GM19438 (cell line): Measurements from ENCODE around the gene CHP2.
"Not testable (repeated sequence)": the region's sequence is repeated elsewhere in the genome, so short reads cannot be mapped to it uniquely, and the experiment has no call there.

Source experiments
- ATAC-seq: cut with Tn5 transposase; IDR thresholded peaks from one replicate; pipeline ENCODE4 v1.9.1; 2021; ENCODE audit warnings: low read depth; ENCODE audit not compliant: unreplicated experiment

CHP2 gene

DNA sequence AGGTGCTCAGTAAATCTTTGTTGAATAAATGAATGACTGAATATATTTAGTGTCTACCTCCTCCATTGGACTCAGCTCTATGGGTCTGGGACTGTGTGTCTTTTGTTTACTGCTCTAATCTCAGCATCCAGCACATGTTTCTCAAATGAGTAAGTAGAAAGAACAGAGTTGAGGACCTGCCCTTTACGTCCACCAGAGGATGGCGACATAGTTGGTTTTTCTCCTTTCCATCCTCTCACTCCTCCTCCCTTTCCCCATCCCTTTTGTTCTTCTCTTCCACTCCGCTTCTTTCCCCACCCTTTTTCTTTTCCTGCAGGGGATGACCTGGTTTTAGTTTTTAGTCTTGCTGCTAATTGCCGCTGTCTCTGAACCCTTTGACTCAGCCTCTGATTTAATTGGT lies 12.1 kb upstream of the CHP2 start:
- ATAC-seq: no peak

DNA sequence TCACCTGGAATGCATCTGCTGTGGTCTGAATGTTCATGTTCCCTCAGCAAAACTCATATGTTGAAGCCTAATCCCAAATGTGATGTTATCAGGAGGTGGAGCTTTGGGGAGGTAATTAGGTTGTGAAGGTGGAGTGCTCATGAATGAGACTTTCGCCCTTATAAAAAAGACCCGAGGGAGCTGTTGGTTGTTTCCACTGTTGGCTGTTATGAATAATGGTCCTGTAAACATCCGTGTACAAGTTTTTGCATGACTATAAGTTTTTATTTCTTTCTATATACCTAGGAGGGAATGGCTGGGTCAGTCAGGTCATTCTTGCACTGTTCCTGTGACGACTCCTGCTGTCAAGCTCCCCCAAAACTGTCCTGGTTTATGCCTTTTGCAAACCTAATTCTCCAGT lies 9.6 kb upstream of the CHP2 start:
- ATAC-seq: no peak

DNA sequence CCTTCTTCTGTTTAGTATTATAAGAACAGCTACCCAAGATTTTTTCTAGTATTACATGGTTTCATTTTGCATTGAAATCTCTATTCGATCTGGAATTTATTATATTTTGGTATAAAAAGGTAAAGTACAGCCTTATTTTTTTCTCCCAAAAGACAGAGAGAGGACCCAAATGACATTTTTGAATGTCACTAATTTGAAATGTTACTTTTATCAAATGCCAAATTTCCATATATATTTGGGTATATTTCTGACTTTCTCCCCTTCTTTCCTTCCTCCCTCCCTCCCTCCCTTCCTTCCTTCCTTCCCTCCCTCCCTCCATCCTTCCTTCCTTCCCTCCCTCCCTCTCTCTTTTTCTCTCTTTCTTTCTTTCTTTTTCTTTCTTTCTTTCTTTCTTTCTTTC lies 6.2 kb upstream of the CHP2 start:
- no peak for ATAC-seq

DNA sequence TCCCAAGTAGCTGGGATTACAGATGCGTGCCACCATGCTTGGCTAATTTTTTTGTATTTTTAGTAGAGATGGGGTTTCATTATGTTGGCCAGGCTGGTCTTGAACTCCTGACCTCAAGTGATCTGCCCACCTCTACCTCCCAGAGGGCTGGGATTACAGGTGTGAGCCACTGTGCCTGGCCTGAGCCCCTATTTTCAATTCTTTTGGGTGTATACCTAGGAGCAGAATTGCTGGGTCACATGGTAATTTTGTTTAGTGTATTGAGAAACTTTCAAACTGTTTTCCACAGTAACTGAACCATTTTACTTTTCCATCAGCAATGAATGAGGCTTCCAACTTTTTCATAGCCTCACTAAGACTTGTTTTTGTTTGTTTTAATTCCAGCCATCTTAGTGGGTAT lies 3.8 kb upstream of the CHP2 start:
- ATAC-seq: not testable (repeated sequence)

DNA sequence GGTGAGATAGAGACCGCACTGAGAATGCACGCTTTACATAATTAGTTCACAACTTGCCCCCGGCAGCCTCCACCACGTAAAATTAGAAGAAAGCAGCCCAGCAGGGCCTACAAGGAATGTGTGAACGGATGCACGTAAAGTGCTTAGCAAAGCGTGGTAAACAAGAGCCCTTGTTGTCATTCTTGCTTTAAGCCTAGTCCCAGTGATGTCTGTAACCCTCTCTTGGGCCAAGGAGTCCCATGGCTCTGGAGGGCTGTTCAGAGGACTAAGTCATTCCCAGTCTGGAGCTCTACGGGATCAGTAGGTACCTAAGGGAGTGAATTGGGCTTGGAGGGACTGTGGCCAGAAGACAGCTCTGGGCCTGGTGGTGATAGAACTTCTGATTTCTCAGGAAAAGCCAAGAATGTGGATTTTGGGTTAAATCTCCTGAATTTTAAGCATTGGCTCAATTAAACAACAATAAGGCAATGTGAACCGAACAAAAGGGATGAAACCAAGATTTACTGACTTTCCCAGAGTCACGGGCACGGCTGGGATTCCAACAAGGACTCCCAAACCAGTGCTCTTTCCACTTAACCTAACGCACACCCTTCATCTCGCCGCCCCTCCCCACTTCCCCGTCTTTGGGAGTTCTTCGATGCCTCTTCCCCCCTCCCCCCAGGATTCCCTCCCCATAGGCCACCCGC lies 775 bp upstream of the CHP2 start:
- ATAC-seq: no peak

DNA sequence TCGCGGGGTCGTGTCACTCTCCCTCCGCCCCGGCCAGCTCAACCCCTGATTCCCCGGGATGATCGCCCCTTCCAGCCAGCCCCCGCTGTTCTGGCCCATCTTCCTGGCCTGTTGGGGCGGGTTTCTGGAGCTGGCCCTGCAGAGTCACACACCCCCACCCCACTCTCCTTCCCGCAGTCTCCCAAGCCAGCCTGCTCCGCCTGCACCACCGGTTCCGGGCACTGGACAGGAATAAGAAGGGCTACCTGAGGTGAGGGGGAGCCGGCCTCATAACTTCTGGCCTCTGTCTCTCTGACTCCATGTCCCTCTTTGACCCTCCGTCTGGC lies 621 bp downstream of the CHP2 start:
- no peak for ATAC-seq

DNA sequence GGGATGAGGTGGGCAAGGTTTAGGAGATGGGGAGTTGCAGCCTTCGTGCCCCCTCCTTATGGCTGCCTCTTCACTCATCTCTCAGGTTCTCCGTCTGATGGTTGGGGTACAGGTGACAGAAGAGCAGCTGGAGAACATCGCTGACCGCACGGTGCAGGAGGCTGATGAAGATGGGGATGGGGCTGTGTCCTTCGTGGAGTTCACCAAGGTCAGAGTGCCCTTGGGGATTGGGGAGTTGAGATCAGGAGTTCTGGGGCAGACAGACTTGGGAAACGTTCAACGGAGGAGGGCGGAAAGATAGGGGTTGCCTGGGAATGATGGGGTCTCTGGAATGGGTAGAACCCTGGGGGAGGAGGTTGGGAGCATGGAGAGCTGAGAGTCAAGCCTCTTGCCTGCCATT lies 2.3 kb downstream of the CHP2 start:
- no peak for ATAC-seq

DNA sequence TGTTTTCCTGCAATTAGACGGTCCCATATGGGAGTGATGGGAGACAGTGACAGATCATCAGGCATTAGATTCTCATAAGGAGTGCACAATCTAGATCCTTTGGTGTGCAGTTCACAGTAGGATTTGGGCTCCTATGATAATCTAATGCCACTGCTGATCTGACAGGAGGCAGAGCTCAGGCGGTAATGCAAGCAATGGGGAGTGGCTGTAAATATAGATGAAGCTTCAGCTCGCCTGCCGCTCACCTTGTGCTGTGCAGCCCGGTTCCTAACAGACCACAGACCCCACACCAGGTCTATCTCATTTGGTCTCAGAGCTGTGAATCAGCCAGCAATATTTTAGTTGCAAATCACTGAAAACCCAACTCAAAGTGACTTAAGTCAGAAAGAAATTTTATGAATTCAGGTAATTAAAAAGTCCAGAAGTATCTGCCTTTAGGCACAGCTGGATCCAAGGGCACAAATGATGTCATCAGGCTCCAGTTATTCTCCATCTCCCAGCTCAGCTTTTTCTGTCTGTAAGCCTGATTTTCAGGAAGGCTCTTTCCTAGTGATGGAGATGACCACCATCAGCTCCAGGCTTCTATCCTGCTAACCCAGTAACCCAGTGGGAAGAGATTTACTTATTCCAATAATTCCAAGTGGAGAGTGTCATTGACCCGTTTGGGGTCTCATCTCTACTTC lies 3.3 kb downstream of the CHP2 start:
- no peak for ATAC-seq

DNA sequence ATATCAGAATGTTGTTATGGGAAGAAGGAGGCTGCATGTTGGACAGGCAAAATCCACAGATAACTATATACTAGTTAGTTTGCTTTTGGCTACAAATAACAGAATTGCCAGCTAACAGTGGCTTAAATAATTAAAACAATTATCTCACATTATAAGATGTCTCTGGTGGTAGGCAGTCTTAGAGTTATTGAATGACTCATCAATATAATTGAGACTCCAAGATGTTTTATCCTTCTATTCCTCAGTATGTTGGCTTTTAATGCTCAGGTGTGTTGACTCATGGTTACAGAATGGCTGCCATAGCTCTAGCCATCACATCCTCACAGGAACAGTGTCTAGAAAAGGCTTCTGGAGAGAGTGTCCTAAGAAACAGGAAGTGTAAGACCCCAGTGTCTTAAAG lies 11.1 kb downstream of the CHP2 start:
- no peak for ATAC-seq

DNA sequence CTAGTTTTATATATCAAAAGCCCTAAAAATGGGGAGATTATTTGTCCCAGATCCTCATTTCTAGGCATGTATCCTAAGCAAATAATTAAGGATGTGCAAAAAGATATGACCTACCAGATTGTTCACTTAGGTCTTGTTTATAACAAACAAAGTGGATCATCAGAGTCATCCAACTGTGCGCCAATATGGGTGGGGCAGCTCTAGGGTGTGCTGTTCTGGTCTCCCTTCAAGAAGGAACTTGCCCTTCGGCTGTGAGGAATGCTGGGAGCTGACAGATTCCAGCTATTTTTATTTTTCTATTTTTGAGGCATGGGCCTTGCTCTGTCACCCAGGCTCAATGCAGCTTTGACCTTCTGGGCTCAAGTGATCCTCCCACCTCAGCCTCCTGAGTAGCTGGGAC lies 13.8 kb downstream of the CHP2 start:
- ATAC-seq: no peak

DNA sequence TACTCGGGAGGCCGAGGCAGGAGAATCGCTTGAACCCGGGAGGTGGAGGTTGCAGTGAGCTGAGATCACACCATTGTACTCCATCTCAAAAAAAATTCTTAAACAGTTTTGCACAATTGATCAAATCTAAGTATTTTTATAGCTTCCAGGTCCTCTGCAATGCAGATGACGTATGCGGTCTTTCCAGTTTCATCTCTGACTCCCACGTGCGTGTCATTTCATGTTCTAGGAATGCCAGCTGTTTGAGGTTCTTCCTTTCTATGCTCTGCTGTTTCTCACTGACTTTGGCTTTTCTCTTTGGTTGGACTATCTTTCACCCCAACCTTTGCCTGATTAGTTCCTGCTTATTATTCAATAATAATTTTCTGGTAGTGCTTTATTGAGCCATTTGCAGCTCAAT lies 16.2 kb downstream of the CHP2 start:
- no peak for ATAC-seq

DNA sequence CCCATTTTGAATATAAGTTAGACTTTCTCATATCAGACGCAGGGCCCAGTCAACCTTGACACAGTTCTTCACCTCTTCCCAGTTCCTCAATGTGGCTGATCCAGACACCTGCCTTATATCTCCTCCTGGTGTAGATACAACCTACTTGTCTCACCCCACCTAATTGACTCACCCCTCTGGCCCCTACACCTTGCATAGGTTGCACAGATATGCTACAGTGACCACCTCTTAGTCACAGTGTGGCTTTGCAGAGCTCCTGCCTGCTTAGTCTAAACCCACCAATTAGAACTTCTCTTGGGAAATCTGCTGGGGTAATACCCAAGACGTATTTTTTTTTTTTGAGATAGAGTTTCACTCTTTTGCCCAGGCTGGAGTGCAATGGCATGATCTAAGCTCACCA lies 16.8 kb downstream of the CHP2 start:
- no peak for ATAC-seq

DNA sequence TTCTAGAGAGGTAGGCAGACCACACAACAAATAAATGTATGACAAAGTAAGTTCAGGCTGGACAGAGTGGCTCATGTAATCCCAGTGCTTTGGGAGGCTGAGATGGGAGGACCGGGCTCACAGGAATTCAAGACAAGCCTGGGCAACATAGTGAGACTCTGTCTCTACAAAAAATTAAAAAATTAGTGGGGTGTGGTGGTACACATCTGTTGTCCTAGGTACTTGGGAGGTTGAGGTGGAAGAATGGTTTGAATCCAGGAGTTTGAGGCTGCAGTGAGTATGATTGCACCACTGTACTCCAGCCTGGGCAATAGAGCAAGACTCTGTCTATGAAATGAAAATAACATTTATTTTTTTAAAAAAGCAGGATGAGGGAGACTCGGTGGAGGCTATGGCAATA lies 18.5 kb downstream of the CHP2 start:
- no peak for ATAC-seq

DNA sequence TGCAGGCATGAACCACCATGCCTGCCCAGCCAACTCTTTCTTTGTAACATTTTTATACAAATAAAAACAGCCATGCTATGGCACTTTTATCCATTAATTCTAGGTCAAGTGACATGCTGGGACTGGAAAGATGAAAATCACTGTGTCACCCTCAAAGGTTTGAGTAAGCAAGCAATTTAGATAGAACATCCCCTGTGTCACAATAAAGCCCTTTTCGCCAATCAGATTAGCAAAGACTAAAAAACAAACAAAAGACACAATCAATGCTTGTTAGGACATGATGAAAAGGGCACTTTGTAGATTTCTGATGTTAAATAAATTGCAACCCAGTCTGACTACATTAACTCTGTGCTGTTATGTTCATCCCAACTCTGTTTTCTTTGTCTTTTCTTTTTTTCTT lies 26.4 kb downstream of the CHP2 start:
- no peak for ATAC-seq

DNA sequence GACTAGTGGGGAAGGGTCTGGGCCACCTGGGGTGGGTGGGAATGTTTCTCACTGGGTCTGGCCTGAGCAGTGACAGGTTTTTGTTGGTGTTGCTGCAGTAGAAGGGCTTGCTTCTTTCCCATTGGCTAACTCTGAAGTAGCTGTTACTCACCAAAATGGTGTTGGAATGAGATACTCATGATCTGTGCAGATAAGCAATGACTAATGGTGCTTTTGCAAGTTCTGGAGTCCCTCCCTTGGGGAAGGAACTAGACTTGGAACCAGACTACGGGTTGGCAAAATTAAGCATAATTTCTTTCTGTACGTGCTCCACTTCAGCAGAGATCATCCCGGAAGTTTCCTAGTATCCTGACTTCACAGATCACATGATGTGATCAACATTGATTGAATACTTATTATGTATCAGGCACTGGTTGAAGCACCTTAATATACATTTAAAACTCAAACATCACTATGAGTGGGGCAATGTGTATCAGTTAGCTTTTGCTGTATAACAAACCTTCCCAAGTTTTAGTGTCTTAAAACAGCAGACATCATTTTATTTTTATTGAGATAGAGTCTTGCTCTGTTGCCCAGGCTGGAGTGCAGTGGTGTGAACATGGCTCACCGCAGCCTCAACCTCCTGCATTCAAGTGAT lies 30.1 kb downstream of the CHP2 start:
- ATAC-seq: no peak

DNA sequence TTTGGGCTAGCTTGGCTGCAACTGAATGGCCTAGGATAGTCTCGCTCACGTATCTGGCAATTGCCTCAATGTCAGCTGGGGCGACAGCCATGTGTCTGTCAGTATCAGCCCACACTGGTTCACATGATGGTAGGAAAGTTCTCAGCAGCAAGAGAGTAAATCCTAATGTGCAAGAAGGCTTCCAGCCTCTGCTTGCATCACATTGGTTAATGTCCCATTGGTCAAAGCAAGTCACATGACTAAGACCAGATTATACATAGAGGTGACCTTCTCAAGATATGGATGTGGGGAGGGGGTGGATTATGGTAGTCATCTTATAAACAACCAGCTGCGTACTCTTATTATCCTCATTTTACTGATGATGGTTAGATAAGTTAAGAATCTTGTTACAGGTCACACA lies 31.0 kb downstream of the CHP2 start:
- ATAC-seq: no peak

DNA sequence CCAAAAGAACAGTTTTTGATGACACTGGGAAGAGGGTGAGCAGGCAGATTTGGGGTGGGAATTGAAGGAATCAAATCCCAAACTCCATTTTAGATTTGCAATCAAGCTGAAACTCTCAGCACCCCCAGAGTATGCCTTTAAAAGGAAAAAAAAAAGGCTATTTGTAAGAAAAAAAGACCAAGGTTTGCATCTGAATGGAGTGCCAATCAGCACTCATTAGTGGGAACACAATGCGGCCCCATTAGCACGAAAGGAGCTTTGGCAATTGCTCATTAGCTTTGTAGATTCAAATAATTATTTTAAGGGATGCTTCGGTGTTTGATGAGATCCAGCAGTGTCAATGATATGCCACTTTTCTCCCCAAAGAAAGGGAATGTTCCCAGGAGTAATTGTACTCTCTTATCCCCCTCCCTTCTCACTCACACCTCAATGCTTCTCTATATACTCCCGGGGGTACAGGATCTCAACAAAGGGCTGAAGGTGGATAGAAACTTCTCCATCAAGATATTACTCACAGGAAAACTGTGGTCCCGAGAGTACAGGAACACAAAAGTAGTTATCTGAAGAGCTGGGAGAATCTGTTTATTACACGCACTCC lies 32.2 kb downstream of the CHP2 start:
- ATAC-seq: no peak

DNA sequence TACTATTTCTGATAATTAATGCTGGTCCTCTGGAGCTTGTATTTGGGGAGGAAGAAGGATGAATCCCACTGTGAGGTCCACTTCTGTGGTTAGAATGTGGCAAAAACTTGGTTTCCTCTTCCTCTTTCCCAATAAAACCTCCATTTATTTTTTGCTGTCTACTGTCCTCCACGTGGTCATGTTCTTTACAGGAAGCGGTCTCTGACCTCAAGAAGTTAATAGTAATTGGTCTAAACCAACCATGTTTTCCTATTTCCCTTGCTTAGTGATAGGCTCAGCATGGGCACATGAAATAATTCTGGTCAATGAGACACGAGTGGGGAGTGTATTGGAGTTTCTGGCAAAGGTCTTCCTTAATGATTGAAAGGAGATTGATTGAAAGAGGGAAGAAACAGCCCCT lies 33.9 kb downstream of the CHP2 start:
- ATAC-seq: no peak

DNA sequence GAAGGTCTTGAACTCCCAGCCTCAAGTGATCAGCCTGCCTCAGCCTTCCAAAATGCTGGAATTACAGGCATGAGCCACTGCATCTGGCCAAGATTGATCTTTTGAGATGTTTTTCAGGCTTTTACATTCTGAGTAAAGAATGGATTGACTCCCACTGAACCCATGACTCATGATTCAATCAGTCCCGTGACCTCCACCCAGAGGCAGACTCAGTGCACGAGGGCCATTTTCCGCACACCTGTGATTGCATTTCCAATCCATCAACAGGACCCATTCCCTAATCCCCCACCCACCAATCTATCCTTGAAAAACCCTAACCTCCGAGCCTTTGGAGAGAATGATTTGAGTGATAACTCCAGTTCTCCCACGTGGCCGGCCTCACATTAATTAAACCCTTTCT lies 40.6 kb downstream of the CHP2 start:
- no peak for ATAC-seq

DNA sequence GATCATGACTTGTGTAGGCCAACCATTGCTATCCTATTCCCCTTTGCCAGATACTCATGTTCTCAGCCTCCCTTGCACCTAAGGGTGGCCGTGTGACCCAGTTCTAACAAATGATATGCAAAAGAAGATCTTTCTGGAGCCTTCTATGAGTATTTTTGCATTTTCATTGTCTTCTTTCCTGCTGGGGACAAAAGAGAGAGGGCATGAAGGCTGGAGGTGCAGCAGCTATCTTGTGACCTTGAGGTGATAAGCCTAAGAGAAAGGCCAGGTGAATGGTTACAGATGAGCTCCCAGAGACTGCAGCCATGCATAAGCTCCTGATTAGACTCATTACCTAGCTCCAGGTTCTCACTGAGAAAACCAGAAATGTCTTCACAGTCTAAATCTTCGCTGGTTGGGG lies 42.1 kb downstream of the CHP2 start:
- no peak for ATAC-seq

DNA sequence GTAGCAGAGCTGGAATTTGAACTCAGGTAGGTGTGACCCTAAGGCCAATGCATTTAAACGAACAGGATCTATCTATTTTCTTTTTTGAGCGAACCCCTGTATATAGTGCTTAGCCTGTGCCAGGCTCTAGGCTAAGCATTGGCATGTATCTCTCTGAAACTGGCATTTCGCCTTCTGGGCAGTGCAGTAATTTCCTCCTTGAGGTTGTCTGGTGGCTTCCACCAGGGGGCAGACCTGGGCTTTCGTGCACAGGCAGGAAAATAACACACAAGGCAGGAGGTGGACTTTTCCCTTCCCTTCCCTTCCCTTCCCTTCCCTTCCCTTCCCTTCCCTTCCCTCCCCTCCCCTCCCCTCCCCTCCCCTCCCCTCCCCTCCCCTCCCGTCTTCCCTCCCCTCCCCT lies 46.6 kb downstream of the CHP2 start:
- no peak for ATAC-seq

DNA sequence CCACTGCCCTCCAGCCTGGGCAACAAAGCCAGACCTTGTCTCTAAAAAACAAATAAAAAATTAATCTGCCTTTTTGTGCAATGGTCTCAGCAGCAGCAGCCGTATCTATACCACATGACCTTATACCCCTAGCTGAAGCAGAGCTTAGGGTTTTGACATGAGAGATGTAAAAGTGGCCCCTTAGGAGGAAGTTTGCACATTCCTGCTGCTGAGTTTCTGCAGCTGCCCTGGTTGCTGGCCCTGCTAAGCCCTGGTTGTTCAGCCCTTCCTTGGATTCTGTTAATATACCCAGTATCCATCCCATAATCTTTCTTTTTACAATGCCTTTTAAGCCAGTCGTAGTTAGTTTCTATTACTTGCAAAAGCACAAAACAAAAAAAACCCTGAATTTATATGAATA lies 48.0 kb downstream of the CHP2 start:
- ATAC-seq: no peak
